ENCODE data around the gene AKNA. TPM values are rescaled to one million over a fixed set of nuclear protein-coding genes. Genes with fewer than 3 reads are reported as not detected.

Gene AKNA
- total RNA-seq, 1 experiment from 2014 or later = 10.1 TPM

GRCh38 chr9:114318416-114318815 is 69.4 kb downstream of the AKNA start:
- BruUV-seq (replicated peaks) = no TSS peak
- DNase-seq (ENCODE audit: low read depth, low spot score) (no peak), ATAC-seq (no peak)
- no peaks in the 10 kb centered on the region for H3K9me3 ChIP-seq (ENCODE audit: control insufficient read depth, insufficient read depth, low read depth, low read length)
- no peak overlapping the region; the same call in 1 of the 2 replicates for H3K27ac ChIP-seq (ENCODE audit: low read length)
- no peaks in the 10 kb centered on the region for H3K27me3 ChIP-seq (ENCODE audit: control insufficient read depth, insufficient read depth, low read length)
- H3K4me3 ChIP-seq (ENCODE audit: low read depth in 2 of 2, low read length in 2 of 2) = no peak overlapping the region
- no peaks in the 10 kb centered on the region for H3K36me3 ChIP-seq (ENCODE audit: control insufficient read depth, insufficient read depth, low read length)
- in situ Hi-C loops (cut with HindIII; ENCODE audit: low pct_unique_long_range_greater_than_20kb, low sequenced_read_pairs) (no loop called here), intact Hi-C loops (cut with micrococcal nuclease; ENCODE audit: unreplicated experiment) (no loop called here)
- H3K4me1 ChIP-seq (ENCODE audit: control insufficient read depth, insufficient read depth, low read length) = no peaks in the 10 kb centered on the region
- TF ChIP-seq POLR2AphosphoS5 (IDR thresholded peaks at IDR 0.05; ENCODE audit: low read depth, low read length) (no peak), TCF7L2 (IDR thresholded peaks at IDR 0.05; ENCODE audit: low read depth, low read length) (no peak), SIN3A (IDR thresholded peaks at IDR 0.05; ENCODE audit: borderline replicate concordance, insufficient read depth, low read depth, low read length) (no peak), REST (IDR thresholded peaks at IDR 0.05; ENCODE audit: insufficient read depth in 1 of 2, low read depth in 2 of 2, low read length in 1 of 2) (no peak), CTCF (IDR thresholded peaks at IDR 0.05) (no peak)
- ChIA-PET POLR2A (no interaction called here), CTCF (no interaction called here)

GRCh38 chr9:114317665-114318357 is 70.0 kb downstream of the AKNA start:
- in situ Hi-C loops (cut with HindIII; ENCODE audit: low pct_unique_long_range_greater_than_20kb, low sequenced_read_pairs) (no loop called here), intact Hi-C loops (cut with micrococcal nuclease; ENCODE audit: unreplicated experiment) (no loop called here)
- H3K4me1 ChIP-seq (ENCODE audit: control insufficient read depth, insufficient read depth, low read length) = no peaks in the 10 kb centered on the region
- no TSS peak for BruUV-seq (replicated peaks)
- H3K27me3 ChIP-seq (ENCODE audit: control insufficient read depth, insufficient read depth, low read length) = no peaks in the 10 kb centered on the region
- H3K4me3 ChIP-seq (ENCODE audit: low read depth in 2 of 2, low read length in 2 of 2) = no peak overlapping the region
- TF ChIP-seq POLR2AphosphoS5 (IDR thresholded peaks at IDR 0.05; ENCODE audit: low read depth, low read length) (no peak), REST (IDR thresholded peaks at IDR 0.05; ENCODE audit: insufficient read depth in 1 of 2, low read depth in 2 of 2, low read length in 1 of 2) (no peak), SIN3A (IDR thresholded peaks at IDR 0.05; ENCODE audit: borderline replicate concordance, insufficient read depth, low read depth, low read length) (no peak), CTCF (IDR thresholded peaks at IDR 0.05) (no peak)
- ATAC-seq = no peak
- H3K9me3 ChIP-seq (ENCODE audit: control insufficient read depth, insufficient read depth, low read depth, low read length) = no peaks in the 10 kb centered on the region
- CTCF ChIA-PET = no interaction called here
- no peak for DNase-seq (ENCODE audit: low read depth, low spot score)
- POLR2A ChIA-PET = no interaction called here
- peak overlapping the region; percentile 23; the same call in 1 of the 2 replicates for H3K27ac ChIP-seq (ENCODE audit: low read length)
- no peaks in the 10 kb centered on the region for H3K36me3 ChIP-seq (ENCODE audit: control insufficient read depth, insufficient read depth, low read length)
